Neural progenitor cell (in vitro differentiated cells): ENCODE data around the gene C8G.

Experiments
- CTCF ChIP-seq: fragments of 200-600 bp; sonication (generic); IDR thresholded peaks from 2 replicates; pipeline ENCODE4 v1.5.1; 2017; ENCODE audit warnings: antibody characterized with exemption, mild to moderate bottlenecking
- EZH2 ChIP-seq: fragments of 200-600 bp; sonication (generic); IDR thresholded peaks from 2 replicates; pipeline ENCODE4 v1.6.1; 2017; ENCODE audit warnings: antibody characterized with exemption, mild to moderate bottlenecking, moderate library complexity

- TF ChIP-seq CTCF = no peak
- TF ChIP-seq EZH2 = no peak
These were observed 34.0 kb downstream of the C8G start for GRCh38 chr9:136978865-136979544.
